GM20000 (cell line): ENCODE data around the gene MAGI2.

Experiments
- DNase-seq: peaks from one replicate; pipeline ENCODE4 v3.0.0; 2012; ENCODE audit warnings: low spot score
- TF ChIP-seq, protein P1 (sequence below): IDR thresholded peaks from 2 replicates; pipeline ENCODE4 v1.5.1; 2012; ENCODE audit warnings: mild to moderate bottlenecking, control low read depth; ENCODE audit errors: extremely low read depth, missing control alignments

Gene MAGI2

DNA sequence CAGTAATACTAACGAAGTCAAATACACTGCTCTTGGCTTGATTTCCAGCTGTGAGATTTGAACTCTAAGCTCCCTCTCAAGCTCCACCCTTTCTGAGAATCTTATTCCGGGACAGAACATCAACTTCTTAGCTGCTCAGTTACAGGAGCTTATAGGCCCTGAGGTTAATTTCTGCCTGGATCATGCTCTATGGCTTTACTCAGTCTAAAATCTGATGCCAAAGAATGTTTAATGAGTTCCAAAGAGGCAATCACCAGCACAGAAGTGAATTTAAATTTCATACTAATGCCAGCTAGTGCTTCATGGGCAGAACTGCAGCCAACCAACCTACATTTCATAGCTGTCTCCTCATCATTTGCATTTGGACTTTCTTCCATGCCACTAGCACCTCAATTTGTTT is 707.2 kb downstream of the MAGI2 start:
- TF ChIP-seq, protein P1, sequence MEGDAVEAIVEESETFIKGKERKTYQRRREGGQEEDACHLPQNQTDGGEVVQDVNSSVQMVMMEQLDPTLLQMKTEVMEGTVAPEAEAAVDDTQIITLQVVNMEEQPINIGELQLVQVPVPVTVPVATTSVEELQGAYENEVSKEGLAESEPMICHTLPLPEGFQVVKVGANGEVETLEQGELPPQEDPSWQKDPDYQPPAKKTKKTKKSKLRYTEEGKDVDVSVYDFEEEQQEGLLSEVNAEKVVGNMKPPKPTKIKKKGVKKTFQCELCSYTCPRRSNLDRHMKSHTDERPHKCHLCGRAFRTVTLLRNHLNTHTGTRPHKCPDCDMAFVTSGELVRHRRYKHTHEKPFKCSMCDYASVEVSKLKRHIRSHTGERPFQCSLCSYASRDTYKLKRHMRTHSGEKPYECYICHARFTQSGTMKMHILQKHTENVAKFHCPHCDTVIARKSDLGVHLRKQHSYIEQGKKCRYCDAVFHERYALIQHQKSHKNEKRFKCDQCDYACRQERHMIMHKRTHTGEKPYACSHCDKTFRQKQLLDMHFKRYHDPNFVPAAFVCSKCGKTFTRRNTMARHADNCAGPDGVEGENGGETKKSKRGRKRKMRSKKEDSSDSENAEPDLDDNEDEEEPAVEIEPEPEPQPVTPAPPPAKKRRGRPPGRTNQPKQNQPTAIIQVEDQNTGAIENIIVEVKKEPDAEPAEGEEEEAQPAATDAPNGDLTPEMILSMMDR, result no peak
- DNase-seq, result no peak

- TF ChIP-seq, protein P1, result no peak
- DNase-seq, result no peak
Measured at GRCh38 chr7:78742694-78743093, 710.8 kb downstream of the MAGI2 start.

- TF ChIP-seq, protein P1, result no peak
- DNase-seq, result no peak
Measured at GRCh38 chr7:78736548-78736947, 716.9 kb downstream of the MAGI2 start.

- DNase-seq, result no peak
- TF ChIP-seq, protein P1, result no peak
Measured at GRCh38 chr7:78734626-78735025, 718.8 kb downstream of the MAGI2 start.

GRCh38 chr7:78720066-78720465 is 733.4 kb downstream of the MAGI2 start:
- TF ChIP-seq, protein P1, result no peak
- DNase-seq, result no peak

DNA sequence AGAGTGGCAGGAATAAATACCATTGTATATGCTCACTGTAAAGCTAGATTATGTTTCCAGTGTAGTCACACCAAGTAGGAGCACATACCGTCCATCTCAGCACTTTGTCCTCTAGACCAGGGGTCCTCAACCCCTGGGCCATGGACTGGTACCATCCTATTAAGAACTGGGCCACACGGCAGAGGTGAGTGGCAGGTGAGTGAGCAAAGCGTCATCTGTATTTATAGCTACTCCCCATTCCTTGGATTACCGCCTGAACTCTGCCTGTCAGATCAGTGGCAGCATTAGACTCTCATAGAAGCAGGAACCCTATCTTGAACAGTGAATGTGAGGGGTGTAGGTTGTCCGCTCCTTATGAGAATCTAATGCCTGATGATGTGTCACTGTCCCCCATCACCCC is 735.3 kb downstream of the MAGI2 start:
- TF ChIP-seq, protein P1, result no peak

DNA sequence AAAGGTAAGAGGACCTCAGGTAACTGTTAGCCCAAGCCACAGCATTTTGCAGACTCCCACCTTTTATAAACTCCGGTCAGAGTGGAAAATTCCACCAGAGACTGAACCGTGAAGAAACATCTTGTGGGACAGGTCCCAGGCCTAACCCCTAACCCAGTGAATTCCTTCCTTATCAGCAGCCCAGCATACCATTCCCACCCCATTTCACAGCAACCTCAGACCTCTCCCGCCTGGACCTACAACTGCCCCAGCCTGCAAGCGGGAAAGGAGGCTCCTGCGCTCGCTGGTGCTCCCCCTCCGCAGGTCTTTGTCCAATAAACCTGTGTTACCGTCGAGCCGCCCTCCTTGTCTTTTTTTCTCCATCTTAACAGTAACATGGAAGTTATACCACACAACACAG is 736.6 kb downstream of the MAGI2 start:
- DNase-seq, result no peak
- TF ChIP-seq, protein P1, result no peak

More for the DNA sequence above, 735.3 kb downstream of the MAGI2 start:
- no peak for DNase-seq

GRCh38 chr7:78714356-78714755 is 739.1 kb downstream of the MAGI2 start:
- TF ChIP-seq, protein P1, result no peak
- DNase-seq, result no peak
